HG03521 (cell line): ENCODE results near the gene CRLF1.

Source experiments
- ATAC-seq: cut with Tn5 transposase; IDR thresholded peaks from one replicate; pipeline ENCODE4 v1.9.1; 2021; ENCODE audit warnings: mild to moderate bottlenecking, moderate library complexity; ENCODE audit not compliant: unreplicated experiment

Gene CRLF1

GRCh38 chr19:18636969-18637629 is 30.5 kb upstream of the CRLF1 start, which contains the start of gene KLHL26:
Gene KLHL26 (plus strand): TSS chr19:18637028. CDS start chr19:18637055, 27 bp downstream.
- ATAC-seq = no peak

GRCh38 chr19:18636183-18636968 is 29.8 kb upstream of the CRLF1 start:
- ATAC-seq = peak; percentile 80

- ATAC-seq = no peak
Measured at GRCh38 chr19:18635831-18636182, 29.2 kb upstream of the CRLF1 start.

GRCh38 chr19:18634612-18635297 is 28.2 kb upstream of the CRLF1 start:
- no peak for ATAC-seq

GRCh38 chr19:18633321-18633720 is 26.7 kb upstream of the CRLF1 start:
- no peak for ATAC-seq

GRCh38 chr19:18629166-18630088 is 22.8 kb upstream of the CRLF1 start:
- ATAC-seq = no peak

- ATAC-seq = no peak
Measured at GRCh38 chr19:18626906-18627305, 20.3 kb upstream of the CRLF1 start.

- no peak for ATAC-seq
Measured at GRCh38 chr19:18620902-18621301, 14.3 kb upstream of the CRLF1 start.

GRCh38 chr19:18620311-18620710 is 13.7 kb upstream of the CRLF1 start:
- ATAC-seq = no peak

GRCh38 chr19:18618236-18618635 is 11.6 kb upstream of the CRLF1 start:
- ATAC-seq = no peak

- no peak for ATAC-seq
Measured at GRCh38 chr19:18617562-18617961, 11.0 kb upstream of the CRLF1 start.

GRCh38 chr19:18616023-18616422 is 9.4 kb upstream of the CRLF1 start:
- ATAC-seq = no peak

GRCh38 chr19:18613589-18614234 is 7.1 kb upstream of the CRLF1 start:
- no peak for ATAC-seq

GRCh38 chr19:18612772-18613588 is 6.4 kb upstream of the CRLF1 start, which contains the start of gene TMEM59L:
Gene TMEM59L (plus strand): TSS chr19:18612870. CDS start chr19:18612959, 89 bp downstream.
- no peak for ATAC-seq

GRCh38 chr19:18612051-18612771 is 5.6 kb upstream of the CRLF1 start:
- ATAC-seq = no peak

- ATAC-seq = no peak
Measured at GRCh38 chr19:18611327-18612050, 4.9 kb upstream of the CRLF1 start.

- no peak for ATAC-seq
Measured at GRCh38 chr19:18610556-18611326, 4.1 kb upstream of the CRLF1 start.
